Measurements from ENCODE around the gene CES3. TPM values are rescaled to one million over a fixed set of nuclear protein-coding genes. Genes with fewer than 3 reads are reported as not detected.

Gene CES3
- total RNA-seq, 4 donors from 2014 or later = 0.16 to 3.1 (median 1.9) TPM

GRCh38 chr16:66952430-66953110 lies 8.5 kb upstream of the CES3 start:
- no peak for TF ChIP-seq CTCF (IDR thresholded peaks at IDR 0.05; ENCODE audit: low read depth)

- TF ChIP-seq CTCF (IDR thresholded peaks at IDR 0.05; ENCODE audit: low read depth) = no peak
Measured at GRCh38 chr16:66953462-66954096, 7.5 kb upstream of the CES3 start.

- TF ChIP-seq CTCF (IDR thresholded peaks at IDR 0.05; ENCODE audit: low read depth) = no peak
Measured at GRCh38 chr16:66954097-66954659, 6.9 kb upstream of the CES3 start.

- no peak for TF ChIP-seq CTCF (IDR thresholded peaks at IDR 0.05; ENCODE audit: low read depth)
Measured at GRCh38 chr16:66958857-66959703, 2.0 kb upstream of the CES3 start.

- no peak for TF ChIP-seq CTCF (IDR thresholded peaks at IDR 0.05; ENCODE audit: low read depth)
Measured at GRCh38 chr16:66959704-66960161, 1.3 kb upstream of the CES3 start.

- TF ChIP-seq CTCF (IDR thresholded peaks at IDR 0.05; ENCODE audit: low read depth) = no peak
Measured at GRCh38 chr16:66960270-66960669, 796 bp upstream of the CES3 start.

All from subcutaneous adipose tissue (tissue), 4 donors.